MM.1S (cell line): ENCODE data around the gene ADAP1.

Experiments
- DNase-seq: peaks from one replicate; pipeline ENCODE4 v3.0.0-alpha.2; 2015
- H2AFZ ChIP-seq: fragments of 300-600 bp; sonication (generic); 2 replicates; pipeline ENCODE4 v1.6.0; 2016; ENCODE audit warnings: antibody characterized with exemption, low read length
- H3F3A ChIP-seq: fragments of 300-600 bp; sonication (generic); 2 replicates; pipeline ENCODE4 v1.6.1; 2016; ENCODE audit warnings: mild to moderate bottlenecking, antibody characterized with exemption, low read length, moderate library complexity, mixed read lengths; ENCODE audit not compliant: insufficient read depth
- H3K27ac ChIP-seq: fragments of 300-600 bp; sonication (generic); 2 replicates; pipeline ENCODE4 v1.5.1; 2016; ENCODE audit warnings: mild to moderate bottlenecking, low read length
- H3K27me3 ChIP-seq: fragments of 300-600 bp; sonication (generic); replicated peaks from 2 replicates; pipeline ENCODE4 v1.6.0; 2016; ENCODE audit warnings: low read length; ENCODE audit not compliant: insufficient read depth
- H3K36me3 ChIP-seq: fragments of 300-600 bp; sonication (generic); replicated peaks from 2 replicates; pipeline ENCODE4 v1.6.1; 2016; ENCODE audit warnings: mild to moderate bottlenecking, low read length, mixed read lengths; ENCODE audit not compliant: insufficient read depth
- H3K4me1 ChIP-seq: fragments of 300-600 bp; sonication (generic); 2 replicates; pipeline ENCODE4 v1.6.1; 2016; ENCODE audit warnings: low read length, mixed read lengths
- H3K4me2 ChIP-seq: fragments of 300-600 bp; sonication (generic); 2 replicates; pipeline ENCODE4 v1.6.0; 2016; ENCODE audit warnings: low read depth, low read length
- H3K4me3 ChIP-seq: fragments of 300-600 bp; sonication (generic); 2 replicates; pipeline ENCODE4 v1.5.1; 2016; ENCODE audit warnings: low read length, mixed read lengths
- H3K79me2 ChIP-seq: fragments of 300-600 bp; sonication (generic); 2 replicates; pipeline ENCODE4 v1.6.1; 2016; ENCODE audit warnings: mixed run types, low read length, mixed read lengths
- H3K9ac ChIP-seq: fragments of 300-600 bp; sonication (generic); 2 replicates; pipeline ENCODE4 v1.6.1; 2016; ENCODE audit warnings: low read length, mixed read lengths
- H3K9me2 ChIP-seq: fragments of 300-600 bp; sonication (generic); replicated peaks from 2 replicates; pipeline ENCODE4 v1.6.1; 2016; ENCODE audit warnings: mild to moderate bottlenecking, low read length, mixed read lengths; ENCODE audit not compliant: insufficient read depth
- H3K9me3 ChIP-seq: fragments of 300-600 bp; sonication (generic); replicated peaks from 2 replicates; pipeline ENCODE4 v1.6.1; 2016; ENCODE audit warnings: mild to moderate bottlenecking, low read length, mixed read lengths; ENCODE audit not compliant: insufficient read depth
- H4K20me1 ChIP-seq: fragments of 300-600 bp; sonication (generic); 2 replicates; pipeline ENCODE4 v1.6.1; 2016; ENCODE audit warnings: mild to moderate bottlenecking, low read length, moderate library complexity, mixed read lengths; ENCODE audit not compliant: insufficient read depth
- CTCF ChIP-seq: fragments of 300-600 bp; sonication (generic); IDR thresholded peaks from 2 replicates; pipeline ENCODE4 v1.5.1; 2016; ENCODE audit warnings: antibody characterized with exemption, low read length, mixed read lengths
- EZH2 ChIP-seq: fragments of 300-600 bp; sonication (generic); optimal IDR thresholded peaks from 2 replicates; pipeline ENCODE3; 2017; ENCODE audit warnings: low read depth, mild to moderate bottlenecking, antibody characterized with exemption, low read length, mixed read lengths
- EZH2phosphoT487 ChIP-seq: fragments of 300-600 bp; sonication (generic); IDR thresholded peaks from 2 replicates; pipeline ENCODE4 v1.6.1; 2018; ENCODE audit warnings: antibody characterized with exemption, low read length

ADAP1 gene

GRCh38 chr7:947391-948210 is 6.9 kb downstream of the ADAP1 start:
- Histone ChIP-seq H3K27me3 (peaks cover 25% of the 10 kb centered on the region), H3K9me2 (no peaks in the 10 kb centered on the region), H3K4me3 (no peak overlapping the region), H3K4me1 (peaks cover 4% of the 10 kb centered on the region; the same call in 1 of the 2 replicates), H3K9me3 (no peaks in the 10 kb centered on the region), H4K20me1 (no peaks in the 10 kb centered on the region), H3K27ac (no peak overlapping the region), H3K9ac (no peak overlapping the region), H3F3A (no peaks in the 10 kb centered on the region), H3K4me2 (no peak overlapping the region), H3K36me3 (no peaks in the 10 kb centered on the region), H3K79me2 (no peaks in the 10 kb centered on the region), H2AFZ (no peak overlapping the region)
- TF ChIP-seq CTCF (no peak), EZH2 (no peak), EZH2phosphoT487 (no peak)
- no peak for DNase-seq

GRCh38 chr7:946256-946996 is 8.1 kb downstream of the ADAP1 start:
- no peak for DNase-seq
- TF ChIP-seq CTCF (no peak), EZH2phosphoT487 (no peak), EZH2 (no peak)
- Histone ChIP-seq H3K4me2 (no peak overlapping the region), H3K9me2 (no peaks in the 10 kb centered on the region), H2AFZ (no peak overlapping the region), H3K4me3 (no peak overlapping the region), H3K9me3 (no peaks in the 10 kb centered on the region), H3K27me3 (peaks cover 33% of the 10 kb centered on the region), H3K27ac (no peak overlapping the region), H3K79me2 (no peaks in the 10 kb centered on the region), H4K20me1 (no peaks in the 10 kb centered on the region), H3K9ac (no peak overlapping the region), H3K4me1 (peaks cover 4% of the 10 kb centered on the region; the same call in 1 of the 2 replicates), H3K36me3 (no peaks in the 10 kb centered on the region), H3F3A (no peaks in the 10 kb centered on the region)

- no peak overlapping the region for H3K27ac ChIP-seq
- no peak overlapping the region for H3K4me2 ChIP-seq
- no peak for DNase-seq
- TF ChIP-seq EZH2phosphoT487 (no peak), EZH2 (no peak), CTCF (no peak)
- no peaks in the 10 kb centered on the region for H3F3A ChIP-seq
- H3K36me3 ChIP-seq, result no peaks in the 10 kb centered on the region
- H3K27me3 ChIP-seq, result peaks cover 40% of the 10 kb centered on the region
- no peaks in the 10 kb centered on the region for H3K9me3 ChIP-seq
- H2AFZ ChIP-seq, result no peak overlapping the region
- H3K9ac ChIP-seq, result no peak overlapping the region
- no peaks in the 10 kb centered on the region for H3K79me2 ChIP-seq
- H4K20me1 ChIP-seq, result no peaks in the 10 kb centered on the region
- H3K4me3 ChIP-seq, result no peak overlapping the region
- peaks cover 4% of the 10 kb centered on the region; the same call in 1 of the 2 replicates for H3K4me1 ChIP-seq
- no peaks in the 10 kb centered on the region for H3K9me2 ChIP-seq
Measured at GRCh38 chr7:945556-946255, 8.8 kb downstream of the ADAP1 start.
